GM23338 (cell line): Measurements from ENCODE around the gene ADAT3.

Experiments
- CREB1 ChIP-seq: fragments of 250-450 bp; sonication (Bioruptor Pico); IDR thresholded peaks from 2 replicates; pipeline ENCODE4 v1.5.0; 2020; ENCODE audit warnings: low read depth, mild to moderate bottlenecking, moderate library complexity
- CTCF ChIP-seq, 2 experiments: fragments of 200-600 bp in 1 of 2; sonication (generic) in 1 of 2; conservative IDR thresholded peaks; 2 replicates each; pipeline versions ENCODE4 v1.5.1 to v1.6.1; 2016 to 2017; ENCODE audit warnings: antibody characterized with exemption in 2 of 2, low read depth in 2 of 2, mild to moderate bottlenecking in 2 of 2, moderate library complexity in 1 of 2
- ETS1 ChIP-seq: IDR thresholded peaks from 2 replicates; pipeline ENCODE4 v1.6.1; 2016; ENCODE audit warnings: antibody characterized with exemption
- EZH2 ChIP-seq: fragments of 200-600 bp; sonication (generic); IDR thresholded peaks from one replicate; pipeline ENCODE4 v1.8.0; 2017; ENCODE audit warnings: antibody characterized with exemption, mild to moderate bottlenecking, low read depth; ENCODE audit not compliant: unreplicated experiment
- EZH2phosphoT487 ChIP-seq: fragments of 200-600 bp; sonication (generic); IDR thresholded peaks from one replicate; pipeline ENCODE4 v1.8.1; 2018; ENCODE audit warnings: antibody characterized with exemption; ENCODE audit not compliant: unreplicated experiment
- JUNB ChIP-seq: IDR thresholded peaks from one replicate; pipeline ENCODE4 v1.6.1; 2016; ENCODE audit warnings: antibody characterized with exemption; ENCODE audit not compliant: unreplicated experiment
- POLR2AphosphoS5 ChIP-seq: IDR thresholded peaks from 2 replicates; pipeline ENCODE4 v1.6.1; 2016; ENCODE audit warnings: antibody characterized with exemption, low read depth
- STAT1 ChIP-seq: IDR thresholded peaks from one replicate; pipeline ENCODE4 v1.6.1; 2016; ENCODE audit warnings: antibody characterized with exemption; ENCODE audit not compliant: unreplicated experiment
- ZNF114 ChIP-seq: fragments of 250-450 bp; sonication (Bioruptor Pico); IDR thresholded peaks from 2 replicates; pipeline ENCODE4 v1.5.0; 2020; ENCODE audit warnings: mild to moderate bottlenecking, moderate library complexity
- ZNF331 ChIP-seq: fragments of 250-450 bp; sonication (Bioruptor Pico); IDR thresholded peaks from 2 replicates; pipeline ENCODE4 v1.5.0; 2020; ENCODE audit warnings: low read depth, mild to moderate bottlenecking, moderate library complexity
- TF ChIP-seq, protein P1 (sequence below): IDR thresholded peaks from one replicate; pipeline ENCODE4 v1.6.1; 2018; ENCODE audit warnings: antibody characterized with exemption; ENCODE audit not compliant: unreplicated experiment

DNA sequence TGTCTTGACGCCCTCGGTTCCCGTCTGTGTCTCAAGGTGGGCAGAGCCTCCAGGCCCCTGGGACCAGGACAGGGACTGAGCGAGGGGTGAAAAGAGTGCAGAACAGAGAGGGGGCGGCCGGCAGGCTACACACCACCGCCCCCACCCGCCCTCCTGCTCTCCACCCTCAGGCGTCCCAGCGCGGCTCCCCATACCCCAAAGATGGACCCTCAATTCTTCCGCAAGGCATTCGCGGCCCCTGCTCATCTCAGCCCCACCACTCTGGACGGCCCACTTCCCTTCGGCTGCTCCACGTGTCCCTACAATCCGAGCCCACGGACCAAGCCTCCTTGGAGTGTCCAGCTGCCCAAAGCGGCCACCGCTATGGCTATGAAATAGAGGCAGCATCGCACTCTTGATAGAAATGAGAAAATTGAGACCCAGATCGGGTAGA is 43.6 kb upstream of the ADAT3 start:
- TF ChIP-seq CTCF (conservative IDR thresholded peaks at IDR 0.05; ENCODE audit: low read depth in 2 of 2): no peak
- TF ChIP-seq, protein P1, sequence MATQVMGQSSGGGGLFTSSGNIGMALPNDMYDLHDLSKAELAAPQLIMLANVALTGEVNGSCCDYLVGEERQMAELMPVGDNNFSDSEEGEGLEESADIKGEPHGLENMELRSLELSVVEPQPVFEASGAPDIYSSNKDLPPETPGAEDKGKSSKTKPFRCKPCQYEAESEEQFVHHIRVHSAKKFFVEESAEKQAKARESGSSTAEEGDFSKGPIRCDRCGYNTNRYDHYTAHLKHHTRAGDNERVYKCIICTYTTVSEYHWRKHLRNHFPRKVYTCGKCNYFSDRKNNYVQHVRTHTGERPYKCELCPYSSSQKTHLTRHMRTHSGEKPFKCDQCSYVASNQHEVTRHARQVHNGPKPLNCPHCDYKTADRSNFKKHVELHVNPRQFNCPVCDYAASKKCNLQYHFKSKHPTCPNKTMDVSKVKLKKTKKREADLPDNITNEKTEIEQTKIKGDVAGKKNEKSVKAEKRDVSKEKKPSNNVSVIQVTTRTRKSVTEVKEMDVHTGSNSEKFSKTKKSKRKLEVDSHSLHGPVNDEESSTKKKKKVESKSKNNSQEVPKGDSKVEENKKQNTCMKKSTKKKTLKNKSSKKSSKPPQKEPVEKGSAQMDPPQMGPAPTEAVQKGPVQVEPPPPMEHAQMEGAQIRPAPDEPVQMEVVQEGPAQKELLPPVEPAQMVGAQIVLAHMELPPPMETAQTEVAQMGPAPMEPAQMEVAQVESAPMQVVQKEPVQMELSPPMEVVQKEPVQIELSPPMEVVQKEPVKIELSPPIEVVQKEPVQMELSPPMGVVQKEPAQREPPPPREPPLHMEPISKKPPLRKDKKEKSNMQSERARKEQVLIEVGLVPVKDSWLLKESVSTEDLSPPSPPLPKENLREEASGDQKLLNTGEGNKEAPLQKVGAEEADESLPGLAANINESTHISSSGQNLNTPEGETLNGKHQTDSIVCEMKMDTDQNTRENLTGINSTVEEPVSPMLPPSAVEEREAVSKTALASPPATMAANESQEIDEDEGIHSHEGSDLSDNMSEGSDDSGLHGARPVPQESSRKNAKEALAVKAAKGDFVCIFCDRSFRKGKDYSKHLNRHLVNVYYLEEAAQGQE: no peak
- no peak for TF ChIP-seq ZNF114
- TF ChIP-seq EZH2: no peak
- no peak for TF ChIP-seq ZNF331 (CRISPR knock-in tag)
- TF ChIP-seq EZH2phosphoT487: no peak
- no peak for TF ChIP-seq JUNB
- no peak for TF ChIP-seq CREB1 (CRISPR knock-in tag)
- TF ChIP-seq POLR2AphosphoS5: no peak
- no peak for TF ChIP-seq ETS1
- no peak for TF ChIP-seq STAT1
